Caco-2 (cell line): ENCODE data around the gene PIGV. TPM values are rescaled to one million over a fixed set of nuclear protein-coding genes. Genes with fewer than 3 reads are reported as not detected.

Experiments
- BruUV-seq: library from RNA; stranded (reverse); fragments of 400-500 nt; replicated peaks from 2 replicates; lab custom pipeline; 2021; lab: Mats Ljungman, UMichigan
- CTCF ChIA-PET: fragments of 300-600 bp; sonication (Branson Sonifier 250); formaldehyde crosslinking; loops from one replicate; lab custom pipeline; 2022; ENCODE audit warnings: antibody characterized with exemption; lab: Charles Lee
- POLR2A ChIA-PET: fragments of 300-600 bp; sonication (Branson Sonifier 250); formaldehyde crosslinking; loops from one replicate; lab custom pipeline; 2022; ENCODE audit warnings: antibody characterized with exemption; lab: Charles Lee
- DNase-seq, 2 experiments: peaks; one replicate each; pipeline versions ENCODE4 v3.0.0 to v3.0.0-alpha.2; 2020 to 2022
- H3K27me3 ChIP-seq: replicated peaks from 2 replicates; pipeline ENCODE4 v1.6.0; 2011; ENCODE audit warnings: low read length; ENCODE audit not compliant: control insufficient read depth, insufficient read depth
- H3K36me3 ChIP-seq: 2 replicates; pipeline ENCODE4 v1.5.1; 2011; ENCODE audit warnings: low read length; ENCODE audit not compliant: control insufficient read depth, insufficient read depth
- H3K4me1 ChIP-seq: fragments of 250-450 bp; sonication (Bioruptor Pico); 2 replicates; pipeline ENCODE4 v1.5.1; 2020; ENCODE audit warnings: mild to moderate bottlenecking
- H3K4me3 ChIP-seq: 2 replicates; pipeline ENCODE4 v1.5.1; 2011; ENCODE audit warnings: low read depth, mild to moderate bottlenecking, control low read depth, low read length
- H3K9me3 ChIP-seq: fragments of 250-450 bp; sonication (Bioruptor Pico); 2 replicates; pipeline ENCODE4 v1.5.1; 2020; ENCODE audit warnings: mild to moderate bottlenecking, moderate library complexity
- H3K27ac Mint-ChIP-seq: one replicate; pipeline ENCODE4 v1.8.0; 2022; ENCODE audit warnings: mixed read lengths; ENCODE audit not compliant: unreplicated experiment
- H3K27me3 Mint-ChIP-seq: one replicate; pipeline ENCODE4 v1.8.0; 2022; ENCODE audit warnings: mixed read lengths; ENCODE audit not compliant: insufficient read depth, unreplicated experiment
- H3K36me3 Mint-ChIP-seq: one replicate; pipeline ENCODE4 v1.8.0; 2022; ENCODE audit warnings: mild to moderate bottlenecking, mixed read lengths; ENCODE audit not compliant: insufficient read depth, unreplicated experiment
- H3K4me1 Mint-ChIP-seq: one replicate; pipeline ENCODE4 v1.8.0; 2022; ENCODE audit warnings: low read depth, mixed read lengths; ENCODE audit not compliant: unreplicated experiment
- H3K4me3 Mint-ChIP-seq: one replicate; pipeline ENCODE4 v1.8.0; 2022; ENCODE audit warnings: mild to moderate bottlenecking, moderate library complexity, mixed read lengths; ENCODE audit not compliant: unreplicated experiment
- H3K9me3 Mint-ChIP-seq: one replicate; pipeline ENCODE4 v1.8.0; 2022; ENCODE audit warnings: mixed read lengths; ENCODE audit not compliant: unreplicated experiment
- CTCF ChIP-seq, 2 experiments: fragments of 200-600 bp in 1 of 2; IDR thresholded peaks; 1 replicate in 1 of 2; 2 replicates in 1 of 2; pipeline versions ENCODE4 v1.5.1 to v1.8.0; 2011 to 2022; ENCODE audit warnings: antibody characterized with exemption in 1 of 2, control low read depth in 1 of 2, inconsistent platforms in 1 of 2, low read depth in 1 of 2, low read length in 1 of 2, mild to moderate bottlenecking in 1 of 2, moderate library complexity in 1 of 2; ENCODE audit not compliant: insufficient read depth in 1 of 2, severe bottlenecking in 1 of 2, unreplicated experiment in 1 of 2
- intact Hi-C: fragments of 100-400 bp; cut with micrococcal nuclease; formaldehyde crosslinking; loops from one replicate; pipeline ENCODE4 v1.10.0; 2022; ENCODE audit not compliant: unreplicated experiment
- total RNA-seq: library from RNA; stranded (reverse); gene quantifications from 2 replicates; pipeline ENCODE4 v1.2.3, GENCODE V29; 2022

Gene PIGV
- total RNA-seq, 1 experiment from 2014 or later: 10.0 TPM

GRCh38 chr1:26827663-26828062, 39.9 kb downstream of the PIGV start:
- Histone ChIP-seq H3K4me1 (peaks cover 18% of the 10 kb centered on the region), H3K36me3 (no peaks in the 10 kb centered on the region), H3K4me3 (peak overlapping the region; percentile 71; the same call in 1 of the 2 replicates), H3K27me3 (no peaks in the 10 kb centered on the region), H3K9me3 (no peaks in the 10 kb centered on the region)
- no TSS peak for BruUV-seq
- intact Hi-C loops: no loop called here
- CTCF ChIA-PET: no interaction called here
- DNase-seq: no peak
- Mint-ChIP-seq H3K27me3 (no peaks in the 10 kb centered on the region), H3K4me3 (peak overlapping the region; percentile 88), H3K27ac (peak overlapping the region; percentile 68), H3K4me1 (peaks cover 16% of the 10 kb centered on the region), H3K36me3 (peaks cover 5% of the 10 kb centered on the region), H3K9me3 (no peaks in the 10 kb centered on the region)
- POLR2A ChIA-PET: no interaction called here
- no peak for TF ChIP-seq CTCF (IDR thresholded peaks at IDR 0.05; ENCODE audit: insufficient read depth in 1 of 2, low read depth in 1 of 2, low read length in 1 of 2, severe bottlenecking in 1 of 2, unreplicated experiment in 1 of 2)

- no peaks in the 10 kb centered on the region for H3K9me3 Mint-ChIP-seq
- intact Hi-C loops: no loop called here
- H3K4me3 Mint-ChIP-seq: peak overlapping the region; percentile 88
- ChIA-PET POLR2A (interaction anchor here (0.6 kb wide), 1 partner anchor 36 kb away, joined by 5 read pairs; no protein-coding TSS in a partner anchor), CTCF (no interaction called here)
- no peak overlapping the region for H3K27ac Mint-ChIP-seq
- peaks cover 5% of the 10 kb centered on the region for H3K36me3 Mint-ChIP-seq
- H3K9me3 ChIP-seq: no peaks in the 10 kb centered on the region
- no peak for TF ChIP-seq CTCF (IDR thresholded peaks at IDR 0.05; ENCODE audit: insufficient read depth in 1 of 2, low read depth in 1 of 2, low read length in 1 of 2, severe bottlenecking in 1 of 2, unreplicated experiment in 1 of 2)
- no peaks in the 10 kb centered on the region for H3K36me3 ChIP-seq
- no peaks in the 10 kb centered on the region for H3K27me3 ChIP-seq
- peaks cover 16% of the 10 kb centered on the region for H3K4me1 Mint-ChIP-seq
- no peak for DNase-seq
- H3K27me3 Mint-ChIP-seq: no peaks in the 10 kb centered on the region
- TSS peak; percentile 14 for BruUV-seq
- peaks cover 18% of the 10 kb centered on the region for H3K4me1 ChIP-seq
- no peak overlapping the region for H3K4me3 ChIP-seq
Measured at GRCh38 chr1:26828411-26828991, 40.8 kb downstream of the PIGV start.

GRCh38 chr1:26829184-26829911, 41.6 kb downstream of the PIGV start:
- Histone ChIP-seq H3K4me3 (no peak overlapping the region), H3K27me3 (no peaks in the 10 kb centered on the region), H3K4me1 (peaks cover 17% of the 10 kb centered on the region), H3K36me3 (no peaks in the 10 kb centered on the region), H3K9me3 (no peaks in the 10 kb centered on the region)
- intact Hi-C loops: no loop called here
- no peak for TF ChIP-seq CTCF (IDR thresholded peaks at IDR 0.05; ENCODE audit: insufficient read depth in 1 of 2, low read depth in 1 of 2, low read length in 1 of 2, severe bottlenecking in 1 of 2, unreplicated experiment in 1 of 2)
- no TSS peak for BruUV-seq
- no peak overlapping the region for H3K4me3 Mint-ChIP-seq
- peaks cover 5% of the 10 kb centered on the region for H3K36me3 Mint-ChIP-seq
- H3K9me3 Mint-ChIP-seq: no peaks in the 10 kb centered on the region
- DNase-seq: no peak
- ChIA-PET POLR2A (no interaction called here), CTCF (no interaction called here)
- H3K4me1 Mint-ChIP-seq: peaks cover 16% of the 10 kb centered on the region
- H3K27me3 Mint-ChIP-seq: no peaks in the 10 kb centered on the region
- H3K27ac Mint-ChIP-seq: no peak overlapping the region
